Measurements from ENCODE around the gene RPL15.

GRCh38 chr3:23921052-23921511, 4.2 kb downstream of the RPL15 start:
- TF ChIP-seq HBP1 (CRISPR knock-in tag; IDR thresholded peaks at IDR 0.05; ENCODE audit: low read depth) (no peak), SUZ12 (IDR thresholded peaks at IDR 0.05; ENCODE audit: low read depth, low read length) (no peak), TEAD2 (CRISPR knock-in tag; IDR thresholded peaks at IDR 0.05) (no peak), HDAC2 (CRISPR knock-in tag; IDR thresholded peaks at IDR 0.05) (no peak), MXD4 (CRISPR knock-in tag; IDR thresholded peaks at IDR 0.05) (no peak), ZNF773 (CRISPR knock-in tag; IDR thresholded peaks at IDR 0.05; ENCODE audit: borderline replicate concordance) (no peak)
